H1 (cell line): ENCODE data around the gene SLC39A8. TPM values are rescaled to one million over a fixed set of nuclear protein-coding genes. Genes with fewer than 3 reads are reported as not detected.

Source experiments
- CTCF ChIA-PET: fragments of 300-600 bp; sonication (Branson Sonifier 250); formaldehyde crosslinking; loops from one replicate; lab custom pipeline; 2021; ENCODE audit not compliant: partially characterized antibody; lab: Charles Lee
- POLR2A ChIA-PET: fragments of 300-600 bp; sonication (Branson Sonifier 250); formaldehyde crosslinking; loops from one replicate; lab custom pipeline; 2021; ENCODE audit warnings: inconsistent platforms; ENCODE audit not compliant: partially characterized antibody; lab: Charles Lee
- DNase-seq, 2 experiments: peaks; one replicate each; pipeline versions ENCODE4 v3.0.0 to v3.0.0-alpha.2; 2010 to 2022; ENCODE audit warnings: low spot score in 2 of 2, low read depth in 1 of 2, mixed read lengths in 1 of 2
- FAIRE-seq: peaks from 2 replicates; lab custom pipeline; 2011; peaks lifted over from hg19 to GRCh38; lab: Jason Lieb, UNC
- H2AFZ ChIP-seq: 2 replicates; pipeline ENCODE4 v1.8.1; 2012; ENCODE audit warnings: low read length, inconsistent platforms
- H2AK5ac ChIP-seq: 2 replicates; pipeline ENCODE4 v1.6.1; 2013; ENCODE audit warnings: low read depth, low read length
- H2BK120ac ChIP-seq: replicated peaks from 2 replicates; pipeline ENCODE3; 2013; ENCODE audit warnings: low read depth, low read length, inconsistent platforms
- H2BK12ac ChIP-seq: 2 replicates; pipeline ENCODE4 v1.6.1; 2013; ENCODE audit warnings: low read depth, low read length
- H2BK15ac ChIP-seq: 2 replicates; pipeline ENCODE4 v1.6.1; 2013; ENCODE audit warnings: low read length
- H2BK20ac ChIP-seq: 2 replicates; pipeline ENCODE4 v1.6.1; 2013; ENCODE audit warnings: low read length
- H2BK5ac ChIP-seq: 2 replicates; pipeline ENCODE4 v1.6.1; 2013; ENCODE audit warnings: low read depth, low read length
- H3K14ac ChIP-seq: 2 replicates; pipeline ENCODE4 v1.6.1; 2013; ENCODE audit warnings: inconsistent platforms; ENCODE audit not compliant: insufficient read length
- H3K18ac ChIP-seq: 2 replicates; pipeline ENCODE4 v1.6.1; 2013; ENCODE audit warnings: low read length; ENCODE audit errors: extremely low read depth
- H3K23ac ChIP-seq: 2 replicates; pipeline ENCODE4 v1.6.1; 2013; ENCODE audit warnings: inconsistent platforms; ENCODE audit not compliant: insufficient read length
- H3K23me2 ChIP-seq: 2 replicates; pipeline ENCODE4 v1.6.1; 2013; ENCODE audit warnings: low read depth, low read length
- H3K27ac ChIP-seq: 2 replicates; pipeline ENCODE4 v1.6.1; 2011; ENCODE audit warnings: low read depth, low read length, inconsistent platforms
- H3K27me3 ChIP-seq, 4 experiments: replicated peaks in 1 of 4; 1 replicate in 1 of 4; 2 replicates in 3 of 4; pipeline versions ENCODE4 v1.6.1 to v1.8.1; 2011 to 2013; ENCODE audit warnings: low read length in 3 of 4, mild to moderate bottlenecking in 3 of 4, inconsistent platforms in 2 of 4, mixed read lengths in 2 of 4, moderate library complexity in 1 of 4; ENCODE audit not compliant: control insufficient read depth in 3 of 4, insufficient read depth in 3 of 4; ENCODE audit errors: extremely low read depth in 1 of 4
- H3K36me3 ChIP-seq, 4 experiments: 2 replicates each; pipeline versions ENCODE4 v1.6.1 to v1.8.1; 2011 to 2013; ENCODE audit warnings: mild to moderate bottlenecking in 4 of 4, low read length in 3 of 4, moderate library complexity in 2 of 4, control low read depth in 1 of 4, inconsistent platforms in 1 of 4; ENCODE audit not compliant: insufficient read depth in 4 of 4, control insufficient read depth in 2 of 4
- H3K4ac ChIP-seq: replicated peaks from 2 replicates; pipeline ENCODE3; 2013; ENCODE audit warnings: low read length, low read depth, mixed read lengths, inconsistent platforms; ENCODE audit not compliant: insufficient read length
- H3K4me1 ChIP-seq, 4 experiments: replicated peaks in 1 of 4; 1 replicate in 1 of 4; 2 replicates in 3 of 4; pipeline versions ENCODE4 v1.6.1 to v1.8.1; 2011 to 2013; ENCODE audit warnings: low read length in 3 of 4, inconsistent platforms in 2 of 4, mixed read lengths in 1 of 4; ENCODE audit not compliant: insufficient read depth in 4 of 4, control insufficient read depth in 3 of 4
- H3K4me2 ChIP-seq, 2 experiments: 2 replicates each; pipeline versions ENCODE4 v1.6.1 to v1.8.1; 2011 to 2013; ENCODE audit warnings: low read depth in 2 of 2, low read length in 2 of 2, control low read depth in 1 of 2, inconsistent platforms in 1 of 2, mild to moderate bottlenecking in 1 of 2; ENCODE audit not compliant: insufficient read depth in 1 of 2
- H3K4me3 ChIP-seq, 4 experiments: fragments of 200-600, 300-600 bp in 1 of 4; sonication (generic), shearing (Covaris generic), sonication (Bioruptor Twin) in 1 of 4; 2 replicates each; pipeline versions ENCODE4 v1.5.1 to v1.8.1; 2011 to 2016; ENCODE audit warnings: low read length in 4 of 4, low read depth in 3 of 4, control low read depth in 2 of 4, inconsistent platforms in 2 of 4, mild to moderate bottlenecking in 2 of 4, mixed read lengths in 1 of 4, moderate library complexity in 1 of 4; ENCODE audit not compliant: insufficient read depth in 2 of 4; ENCODE audit errors: extremely low read depth in 1 of 4
- H3K56ac ChIP-seq: replicated peaks from 2 replicates; pipeline ENCODE3; 2013; ENCODE audit warnings: low read depth, mild to moderate bottlenecking, mixed read lengths, low read length, inconsistent platforms; ENCODE audit not compliant: insufficient read length
- H3K79me1 ChIP-seq: 2 replicates; pipeline ENCODE4 v1.6.1; 2013; ENCODE audit warnings: low read depth, low read length, control low read depth
- H3K79me2 ChIP-seq, 2 experiments: 2 replicates each; pipeline versions ENCODE4 v1.6.1 to v1.8.1; 2012 to 2013; ENCODE audit warnings: low read length in 2 of 2, mild to moderate bottlenecking in 2 of 2, inconsistent platforms in 1 of 2; ENCODE audit not compliant: insufficient read depth in 2 of 2, control insufficient read depth in 1 of 2
- H3K9ac ChIP-seq, 4 experiments: replicated peaks in 1 of 4; 1 replicate in 1 of 4; 2 replicates in 3 of 4; pipeline versions ENCODE4 v1.6.1 to v1.8.1; 2011 to 2013; ENCODE audit warnings: low read depth in 3 of 4, low read length in 3 of 4, control low read depth in 2 of 4, mild to moderate bottlenecking in 2 of 4, moderate library complexity in 2 of 4, inconsistent platforms in 1 of 4; ENCODE audit errors: extremely low read depth in 1 of 4
- H3K9me3 ChIP-seq, 2 experiments: 2 replicates each; pipeline versions ENCODE4 v1.6.1 to v1.8.1; 2012 to 2013; ENCODE audit warnings: mild to moderate bottlenecking in 2 of 2, moderate library complexity in 2 of 2, control low read depth in 1 of 2, inconsistent platforms in 1 of 2, low read depth in 1 of 2, low read length in 1 of 2, mixed read lengths in 1 of 2; ENCODE audit not compliant: insufficient read depth in 2 of 2
- H4K20me1 ChIP-seq, 2 experiments: replicated peaks in 1 of 2; 2 replicates each; pipeline versions ENCODE3 to v1.8.1; 2011 to 2013; ENCODE audit warnings: inconsistent platforms in 2 of 2, low read length in 2 of 2, mild to moderate bottlenecking in 1 of 2; ENCODE audit not compliant: insufficient read depth in 2 of 2, control insufficient read depth in 1 of 2
- H4K5ac ChIP-seq: 2 replicates; pipeline ENCODE4 v1.6.1; 2013; ENCODE audit warnings: low read length, low read depth, mixed read lengths, inconsistent platforms; ENCODE audit not compliant: insufficient read length
- H4K8ac ChIP-seq: 2 replicates; pipeline ENCODE4 v1.8.0; 2013; ENCODE audit warnings: mild to moderate bottlenecking, moderate library complexity, low read length, inconsistent platforms; ENCODE audit not compliant: insufficient read depth; ENCODE audit errors: extremely low read depth
- H4K91ac ChIP-seq: replicated peaks from 2 replicates; pipeline ENCODE3; 2013; ENCODE audit warnings: low read length, mixed read lengths, inconsistent platforms; ENCODE audit not compliant: insufficient read length
- BCL11A ChIP-seq, 2 experiments: IDR thresholded peaks; one replicate each; pipeline ENCODE4 v1.6.1; 2011; ENCODE audit warnings: low read depth in 2 of 2, low read length in 2 of 2, mild to moderate bottlenecking in 2 of 2
- BRCA1 ChIP-seq: IDR thresholded peaks from 2 replicates; pipeline ENCODE4 v1.6.1; 2012; ENCODE audit warnings: low read depth, low read length, improper control_type of control experiment
- CBX8 ChIP-seq: fragments of 300-800, 300-1000 bp; sonication (generic); IDR thresholded peaks from 2 replicates; pipeline ENCODE4 v1.7.1; 2016; ENCODE audit warnings: low read depth, low read length, borderline replicate concordance
- CEBPB ChIP-seq: IDR thresholded peaks from 2 replicates; pipeline ENCODE4 v1.6.1; 2012; ENCODE audit warnings: low read depth, low read length
- CHD2 ChIP-seq: IDR thresholded peaks from 2 replicates; pipeline ENCODE4 v1.6.1; 2012; ENCODE audit warnings: low read length, improper control_type of control experiment
- CREB1 ChIP-seq: IDR thresholded peaks from 2 replicates; pipeline ENCODE4 v1.6.1; 2012; ENCODE audit warnings: inconsistent platforms
- HDAC2 ChIP-seq, 2 experiments: fragments of 300-600 bp in 1 of 2; sonication (generic) in 1 of 2; IDR thresholded peaks; 2 replicates each; pipeline ENCODE4 v1.6.1; 2011 to 2012; ENCODE audit warnings: low read depth in 2 of 2, low read length in 2 of 2, mild to moderate bottlenecking in 2 of 2, moderate library complexity in 2 of 2, borderline replicate concordance in 1 of 2, inconsistent platforms in 1 of 2
- NANOG ChIP-seq: IDR thresholded peaks from 2 replicates; pipeline ENCODE4 v1.6.1; 2011; ENCODE audit warnings: low read length, low read depth, mild to moderate bottlenecking, inconsistent platforms; ENCODE audit not compliant: insufficient read depth, poor library complexity, severe bottlenecking
- POLR2A ChIP-seq, 2 experiments: IDR thresholded peaks; 1 replicate in 1 of 2; 2 replicates in 1 of 2; pipeline ENCODE4 v1.6.1; 2011; ENCODE audit warnings: low read depth in 2 of 2, low read length in 2 of 2, mild to moderate bottlenecking in 2 of 2; ENCODE audit errors: control extremely low read depth in 1 of 2
- RNF2 ChIP-seq: fragments of 200-900, 300-1000 bp; sonication (generic); IDR thresholded peaks from 2 replicates; pipeline ENCODE4 v1.7.1; 2016; ENCODE audit warnings: borderline replicate concordance, low read depth, mild to moderate bottlenecking, antibody characterized with exemption, low read length; ENCODE audit not compliant: poor library complexity, severe bottlenecking; ENCODE audit errors: missing control alignments
- SP4 ChIP-seq: IDR thresholded peaks from 2 replicates; pipeline ENCODE4 v1.6.1; 2012; ENCODE audit warnings: low read length, inconsistent platforms
- SRF ChIP-seq: IDR thresholded peaks from 2 replicates; pipeline ENCODE4 v1.6.1; 2011; ENCODE audit warnings: mild to moderate bottlenecking, low read depth, low read length, moderate library complexity
- USF2 ChIP-seq: IDR thresholded peaks from 2 replicates; pipeline ENCODE4 v1.6.1; 2011; ENCODE audit warnings: low read length, improper control_type of control experiment
- ZNF274 ChIP-seq: IDR thresholded peaks from 2 replicates; pipeline ENCODE4 v1.7.0; 2012; ENCODE audit warnings: low read length, borderline replicate concordance; ENCODE audit errors: extremely low read depth
- WGBS, 2 experiments: shearing (Covaris generic) in 1 of 2; methylation state at CpG; one replicate each; pipeline versions ENCODE4 v1.1.6 to v1.1.7; 2013 to 2015; ENCODE audit warnings: low lambda C conversion rate in 2 of 2, mixed read lengths in 2 of 2, inconsistent platforms in 1 of 2, low coverage in 1 of 2, missing lambda C conversion rate in 1 of 2; ENCODE audit not compliant: insufficient replicate concordance in 2 of 2, insufficient coverage in 1 of 2, insufficient read length in 1 of 2; ENCODE audit errors: extremely low coverage in 1 of 2, missing lambda C conversion rate in 1 of 2; 5-methylcytosine and 5-hydroxymethylcytosine counted together
- polyA plus RNA-seq, 7 experiments: library from polyadenylated mRNA; depleted of rRNA in 3 of 7; stranded (reverse) in 5 of 7; unstranded in 2 of 7; fragments of >200 nt in 5 of 7; fragments of 200-250 nt in 2 of 7; gene quantifications; 1 replicate in 5 of 7; 2 replicates in 1 of 7; 4 replicates in 1 of 7; pipeline versions ENCODE4 v1.2.1 to v1.2.3, GENCODE V29; 2011 to 2013; ENCODE audit warnings: missing spikeins in 2 of 7, mixed read lengths in 2 of 7
- total RNA-seq: library from RNA; stranded (reverse); fragmentation: NEBNext Ultra II Directional; extraction: Animal tissue kit (Norgen Biotek cat#: 25700); gene quantifications from 2 replicates; pipeline ENCODE4 v1.2.1, GENCODE V29; 2021

The SLC39A8 gene
- total and polyA plus RNA-seq, 2 of the 8 experiments (the other 6 are each of a cell fraction or from before 2014, with no cell fraction given): 6.4 to 38.7 TPM

- CTCF ChIA-PET: interaction anchor here (1.0 to 1.4 kb wide), 2 partner anchors 10 to 53 kb away, joined by 3 to 5 read pairs; no protein-coding TSS in a partner anchor
- TF ChIP-seq HDAC2 (IDR thresholded peaks at IDR 0.05; ENCODE audit: borderline replicate concordance in 1 of 2, low read depth in 2 of 2, low read length in 2 of 2): no peak
- no peak for TF ChIP-seq CREB1
- TF ChIP-seq BRCA1: no peak
- no peak for TF ChIP-seq NANOG
- no peak for TF ChIP-seq POLR2A (IDR thresholded peaks at IDR 0.05; ENCODE audit: control extremely low read depth in 1 of 2, low read depth in 2 of 2, low read length in 2 of 2)
- TF ChIP-seq CEBPB: no peak
- TF ChIP-seq CHD2: no peak
- no peak for TF ChIP-seq BCL11A (IDR thresholded peaks at IDR 0.05; ENCODE audit: low read depth in 2 of 2, low read length in 2 of 2)
- no peak for TF ChIP-seq ZNF274
- no peak for TF ChIP-seq CBX8
- no peak for TF ChIP-seq USF2
- no peak for TF ChIP-seq SP4
- TF ChIP-seq SRF: no peak
- TF ChIP-seq RNF2: no peak
These were observed 98.2 kb downstream of the SLC39A8 start for GRCh38 chr4:102247041-102247440.

More at GRCh38 chr4:102247041-102247440, 98.2 kb downstream of the SLC39A8 start:
- Histone ChIP-seq H3K4me3 (no peak overlapping the region), H2AK5ac (no peak overlapping the region), H2BK20ac (no peak overlapping the region), H4K8ac (no peak overlapping the region), H3K79me1 (no peaks in the 10 kb centered on the region), H2BK5ac (no peak overlapping the region), H2AFZ (no peak overlapping the region), H2BK120ac (no peak overlapping the region), H3K9me3 (peaks cover 0 to 17% of the 10 kb centered on the region in 2 experiments; a peak in 2 of 4 replicates), H3K36me3 (no peaks in the 10 kb centered on the region), H2BK15ac (no peak overlapping the region), H4K20me1 (no peaks in the 10 kb centered on the region), H3K14ac (no peak overlapping the region), H3K27ac (no peak overlapping the region), H3K23ac (no peak overlapping the region), H4K5ac (no peak overlapping the region), H3K4ac (no peak overlapping the region), H3K18ac (no peak overlapping the region), H3K27me3 (no peaks in the 10 kb centered on the region), H4K91ac (no peak overlapping the region), H3K4me1 (no peaks in the 10 kb centered on the region), H3K9ac (no peak overlapping the region), H2BK12ac (no peak overlapping the region), H3K23me2 (no peaks in the 10 kb centered on the region), H3K4me2 (no peak overlapping the region), H3K79me2 (no peaks in the 10 kb centered on the region), H3K56ac (no peak overlapping the region)
- FAIRE-seq (no peak), DNase-seq (no peak)
- POLR2A ChIA-PET: no interaction called here
- WGBS, 2 experiments: 88% methylated on average over 1 of the region's 1 CpG; no CpG with 5 or more reads in 1 of the 2 experiments
